H1 (cell line): ENCODE data around the gene NPR1. TPM values are rescaled to one million over a fixed set of nuclear protein-coding genes. Genes with fewer than 3 reads are reported as not detected.

Experiments used
- CTCF ChIA-PET: fragments of 300-600 bp; sonication (Branson Sonifier 250); formaldehyde crosslinking; loops from one replicate; lab custom pipeline; 2021; ENCODE audit not compliant: partially characterized antibody; lab: Charles Lee
- POLR2A ChIA-PET: fragments of 300-600 bp; sonication (Branson Sonifier 250); formaldehyde crosslinking; loops from one replicate; lab custom pipeline; 2021; ENCODE audit warnings: inconsistent platforms; ENCODE audit not compliant: partially characterized antibody; lab: Charles Lee
- DNase-seq, 2 experiments: peaks; one replicate each; pipeline versions ENCODE4 v3.0.0 to v3.0.0-alpha.2; 2010 to 2022; ENCODE audit warnings: low spot score in 2 of 2, low read depth in 1 of 2, mixed read lengths in 1 of 2
- FAIRE-seq: peaks from 2 replicates; lab custom pipeline; 2011; peaks lifted over from hg19 to GRCh38; lab: Jason Lieb, UNC
- H2AFZ ChIP-seq: 2 replicates; pipeline ENCODE4 v1.8.1; 2012; ENCODE audit warnings: low read length, inconsistent platforms
- H2AK5ac ChIP-seq: 2 replicates; pipeline ENCODE4 v1.6.1; 2013; ENCODE audit warnings: low read depth, low read length
- H2BK120ac ChIP-seq: replicated peaks from 2 replicates; pipeline ENCODE3; 2013; ENCODE audit warnings: low read depth, low read length, inconsistent platforms
- H2BK12ac ChIP-seq: 2 replicates; pipeline ENCODE4 v1.6.1; 2013; ENCODE audit warnings: low read depth, low read length
- H2BK15ac ChIP-seq: 2 replicates; pipeline ENCODE4 v1.6.1; 2013; ENCODE audit warnings: low read length
- H2BK20ac ChIP-seq: 2 replicates; pipeline ENCODE4 v1.6.1; 2013; ENCODE audit warnings: low read length
- H2BK5ac ChIP-seq: 2 replicates; pipeline ENCODE4 v1.6.1; 2013; ENCODE audit warnings: low read depth, low read length
- H3K14ac ChIP-seq: 2 replicates; pipeline ENCODE4 v1.6.1; 2013; ENCODE audit warnings: inconsistent platforms; ENCODE audit not compliant: insufficient read length
- H3K18ac ChIP-seq: 2 replicates; pipeline ENCODE4 v1.6.1; 2013; ENCODE audit warnings: low read length; ENCODE audit errors: extremely low read depth
- H3K23ac ChIP-seq: 2 replicates; pipeline ENCODE4 v1.6.1; 2013; ENCODE audit warnings: inconsistent platforms; ENCODE audit not compliant: insufficient read length
- H3K23me2 ChIP-seq: 2 replicates; pipeline ENCODE4 v1.6.1; 2013; ENCODE audit warnings: low read depth, low read length
- H3K27ac ChIP-seq: 2 replicates; pipeline ENCODE4 v1.6.1; 2011; ENCODE audit warnings: low read depth, low read length, inconsistent platforms
- H3K27me3 ChIP-seq, 4 experiments: replicated peaks in 1 of 4; 1 replicate in 1 of 4; 2 replicates in 3 of 4; pipeline versions ENCODE4 v1.6.1 to v1.8.1; 2011 to 2013; ENCODE audit warnings: low read length in 3 of 4, mild to moderate bottlenecking in 3 of 4, inconsistent platforms in 2 of 4, mixed read lengths in 2 of 4, moderate library complexity in 1 of 4; ENCODE audit not compliant: control insufficient read depth in 3 of 4, insufficient read depth in 3 of 4; ENCODE audit errors: extremely low read depth in 1 of 4
- H3K36me3 ChIP-seq, 4 experiments: 2 replicates each; pipeline versions ENCODE4 v1.6.1 to v1.8.1; 2011 to 2013; ENCODE audit warnings: mild to moderate bottlenecking in 4 of 4, low read length in 3 of 4, moderate library complexity in 2 of 4, control low read depth in 1 of 4, inconsistent platforms in 1 of 4; ENCODE audit not compliant: insufficient read depth in 4 of 4, control insufficient read depth in 2 of 4
- H3K4ac ChIP-seq: replicated peaks from 2 replicates; pipeline ENCODE3; 2013; ENCODE audit warnings: low read length, low read depth, mixed read lengths, inconsistent platforms; ENCODE audit not compliant: insufficient read length
- H3K4me1 ChIP-seq, 4 experiments: replicated peaks in 1 of 4; 1 replicate in 1 of 4; 2 replicates in 3 of 4; pipeline versions ENCODE4 v1.6.1 to v1.8.1; 2011 to 2013; ENCODE audit warnings: low read length in 3 of 4, inconsistent platforms in 2 of 4, mixed read lengths in 1 of 4; ENCODE audit not compliant: insufficient read depth in 4 of 4, control insufficient read depth in 3 of 4
- H3K4me2 ChIP-seq, 2 experiments: 2 replicates each; pipeline versions ENCODE4 v1.6.1 to v1.8.1; 2011 to 2013; ENCODE audit warnings: low read depth in 2 of 2, low read length in 2 of 2, control low read depth in 1 of 2, inconsistent platforms in 1 of 2, mild to moderate bottlenecking in 1 of 2; ENCODE audit not compliant: insufficient read depth in 1 of 2
- H3K4me3 ChIP-seq, 4 experiments: fragments of 200-600, 300-600 bp in 1 of 4; sonication (generic), shearing (Covaris generic), sonication (Bioruptor Twin) in 1 of 4; 2 replicates each; pipeline versions ENCODE4 v1.5.1 to v1.8.1; 2011 to 2016; ENCODE audit warnings: low read length in 4 of 4, low read depth in 3 of 4, control low read depth in 2 of 4, inconsistent platforms in 2 of 4, mild to moderate bottlenecking in 2 of 4, mixed read lengths in 1 of 4, moderate library complexity in 1 of 4; ENCODE audit not compliant: insufficient read depth in 2 of 4; ENCODE audit errors: extremely low read depth in 1 of 4
- H3K56ac ChIP-seq: replicated peaks from 2 replicates; pipeline ENCODE3; 2013; ENCODE audit warnings: low read depth, mild to moderate bottlenecking, mixed read lengths, low read length, inconsistent platforms; ENCODE audit not compliant: insufficient read length
- H3K79me1 ChIP-seq: 2 replicates; pipeline ENCODE4 v1.6.1; 2013; ENCODE audit warnings: low read depth, low read length, control low read depth
- H3K79me2 ChIP-seq, 2 experiments: 2 replicates each; pipeline versions ENCODE4 v1.6.1 to v1.8.1; 2012 to 2013; ENCODE audit warnings: low read length in 2 of 2, mild to moderate bottlenecking in 2 of 2, inconsistent platforms in 1 of 2; ENCODE audit not compliant: insufficient read depth in 2 of 2, control insufficient read depth in 1 of 2
- H3K9ac ChIP-seq, 4 experiments: replicated peaks in 1 of 4; 1 replicate in 1 of 4; 2 replicates in 3 of 4; pipeline versions ENCODE4 v1.6.1 to v1.8.1; 2011 to 2013; ENCODE audit warnings: low read depth in 3 of 4, low read length in 3 of 4, control low read depth in 2 of 4, mild to moderate bottlenecking in 2 of 4, moderate library complexity in 2 of 4, inconsistent platforms in 1 of 4; ENCODE audit errors: extremely low read depth in 1 of 4
- H3K9me3 ChIP-seq, 2 experiments: 2 replicates each; pipeline versions ENCODE4 v1.6.1 to v1.8.1; 2012 to 2013; ENCODE audit warnings: mild to moderate bottlenecking in 2 of 2, moderate library complexity in 2 of 2, control low read depth in 1 of 2, inconsistent platforms in 1 of 2, low read depth in 1 of 2, low read length in 1 of 2, mixed read lengths in 1 of 2; ENCODE audit not compliant: insufficient read depth in 2 of 2
- H4K20me1 ChIP-seq, 2 experiments: replicated peaks in 1 of 2; 2 replicates each; pipeline versions ENCODE3 to v1.8.1; 2011 to 2013; ENCODE audit warnings: inconsistent platforms in 2 of 2, low read length in 2 of 2, mild to moderate bottlenecking in 1 of 2; ENCODE audit not compliant: insufficient read depth in 2 of 2, control insufficient read depth in 1 of 2
- H4K5ac ChIP-seq: 2 replicates; pipeline ENCODE4 v1.6.1; 2013; ENCODE audit warnings: low read length, low read depth, mixed read lengths, inconsistent platforms; ENCODE audit not compliant: insufficient read length
- H4K8ac ChIP-seq: 2 replicates; pipeline ENCODE4 v1.8.0; 2013; ENCODE audit warnings: mild to moderate bottlenecking, moderate library complexity, low read length, inconsistent platforms; ENCODE audit not compliant: insufficient read depth; ENCODE audit errors: extremely low read depth
- H4K91ac ChIP-seq: replicated peaks from 2 replicates; pipeline ENCODE3; 2013; ENCODE audit warnings: low read length, mixed read lengths, inconsistent platforms; ENCODE audit not compliant: insufficient read length
- BCL11A ChIP-seq, 2 experiments: IDR thresholded peaks; one replicate each; pipeline ENCODE4 v1.6.1; 2011; ENCODE audit warnings: low read depth in 2 of 2, low read length in 2 of 2, mild to moderate bottlenecking in 2 of 2
- CBX8 ChIP-seq: fragments of 300-800, 300-1000 bp; sonication (generic); IDR thresholded peaks from 2 replicates; pipeline ENCODE4 v1.7.1; 2016; ENCODE audit warnings: low read depth, low read length, borderline replicate concordance
- CHD1 ChIP-seq: IDR thresholded peaks from 2 replicates; pipeline ENCODE4 v1.6.1; 2012; ENCODE audit warnings: low read depth, low read length, improper control_type of control experiment
- FOSL1 ChIP-seq: IDR thresholded peaks from 2 replicates; pipeline ENCODE4 v1.6.1; 2011; ENCODE audit warnings: mild to moderate bottlenecking, low read depth, low read length, moderate library complexity; ENCODE audit not compliant: insufficient read depth
- HDAC2 ChIP-seq, 2 experiments: fragments of 300-600 bp in 1 of 2; sonication (generic) in 1 of 2; IDR thresholded peaks; 2 replicates each; pipeline ENCODE4 v1.6.1; 2011 to 2012; ENCODE audit warnings: low read depth in 2 of 2, low read length in 2 of 2, mild to moderate bottlenecking in 2 of 2, moderate library complexity in 2 of 2, borderline replicate concordance in 1 of 2, inconsistent platforms in 1 of 2
- POLR2AphosphoS5 ChIP-seq: IDR thresholded peaks from 2 replicates; pipeline ENCODE4 v1.6.1; 2011; ENCODE audit warnings: low read depth, low read length
- RNF2 ChIP-seq: fragments of 200-900, 300-1000 bp; sonication (generic); IDR thresholded peaks from 2 replicates; pipeline ENCODE4 v1.7.1; 2016; ENCODE audit warnings: borderline replicate concordance, low read depth, mild to moderate bottlenecking, antibody characterized with exemption, low read length; ENCODE audit not compliant: poor library complexity, severe bottlenecking; ENCODE audit errors: missing control alignments
- TAF1 ChIP-seq: IDR thresholded peaks from 2 replicates; pipeline ENCODE4 v1.6.1; 2011; ENCODE audit warnings: mild to moderate bottlenecking, low read depth, low read length
- WGBS, 2 experiments: shearing (Covaris generic) in 1 of 2; methylation state at CpG; one replicate each; pipeline versions ENCODE4 v1.1.6 to v1.1.7; 2013 to 2015; ENCODE audit warnings: low lambda C conversion rate in 2 of 2, mixed read lengths in 2 of 2, inconsistent platforms in 1 of 2, low coverage in 1 of 2, missing lambda C conversion rate in 1 of 2; ENCODE audit not compliant: insufficient replicate concordance in 2 of 2, insufficient coverage in 1 of 2, insufficient read length in 1 of 2; ENCODE audit errors: extremely low coverage in 1 of 2, missing lambda C conversion rate in 1 of 2; 5-methylcytosine and 5-hydroxymethylcytosine counted together
- polyA plus RNA-seq, 7 experiments: library from polyadenylated mRNA; depleted of rRNA in 3 of 7; stranded (reverse) in 5 of 7; unstranded in 2 of 7; fragments of >200 nt in 5 of 7; fragments of 200-250 nt in 2 of 7; gene quantifications; 1 replicate in 5 of 7; 2 replicates in 1 of 7; 4 replicates in 1 of 7; pipeline versions ENCODE4 v1.2.1 to v1.2.3, GENCODE V29; 2011 to 2013; ENCODE audit warnings: missing spikeins in 2 of 7, mixed read lengths in 2 of 7
- total RNA-seq: library from RNA; stranded (reverse); fragmentation: NEBNext Ultra II Directional; extraction: Animal tissue kit (Norgen Biotek cat#: 25700); gene quantifications from 2 replicates; pipeline ENCODE4 v1.2.1, GENCODE V29; 2021
- TF ChIP-seq, protein P1 (sequence below): IDR thresholded peaks from 2 replicates; pipeline ENCODE4 v1.6.1; 2011; ENCODE audit warnings: low read length, improper control_type of control experiment

The NPR1 gene
- total and polyA plus RNA-seq, 2 of the 8 experiments (the other 6 are each of a cell fraction or from before 2014, with no cell fraction given) = 11.7 to 13.2 TPM

DNA sequence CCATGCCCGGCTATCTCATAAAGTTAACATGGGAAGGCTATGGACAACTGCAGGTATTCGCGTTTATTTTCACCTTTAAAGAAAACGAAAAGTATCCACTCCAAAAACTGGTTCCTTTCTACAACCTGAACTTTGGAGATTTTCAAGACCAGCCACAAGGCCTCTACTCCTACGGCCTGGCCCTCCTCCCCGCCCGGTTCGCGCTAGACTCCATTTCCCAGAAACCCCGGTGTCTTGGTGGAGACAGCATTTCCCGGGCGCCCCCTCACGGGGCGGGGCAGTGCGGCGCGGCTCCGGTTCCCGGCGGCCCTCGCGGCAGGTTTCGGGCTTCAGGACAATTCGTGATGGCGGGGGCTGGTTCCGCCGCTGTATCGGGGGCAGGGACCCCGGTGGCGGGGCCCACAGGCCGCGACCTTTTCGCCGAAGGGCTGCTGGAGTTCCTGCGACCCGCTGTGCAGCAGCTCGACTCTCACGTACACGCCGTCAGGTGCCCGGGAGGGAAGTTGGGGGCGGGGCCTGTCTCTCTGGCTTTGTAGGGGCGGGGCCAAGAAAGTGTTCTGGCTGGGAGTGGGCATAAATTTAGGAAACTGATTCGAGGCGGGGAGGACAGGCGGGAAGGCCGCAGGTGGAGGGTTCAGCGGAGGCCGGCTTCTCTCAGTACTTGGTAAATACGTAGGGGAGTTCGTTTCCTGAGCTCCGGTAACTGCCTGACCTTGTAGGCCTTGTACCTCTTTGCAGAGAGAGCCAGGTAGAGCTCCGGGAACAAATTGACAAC is 19.9 kb upstream of the NPR1 start, which contains the start of gene SNAPIN:
TSS of gene SNAPIN (plus strand) at position 304 of the 775 bp plus-strand sequence. CDS start at position 345, 41 bp downstream.
- H3K23ac ChIP-seq = no peak within 1 kb of the TSS
- H3K27me3 ChIP-seq = no peaks in the 10 kb centered on the region
- FAIRE-seq (no peak), DNase-seq (peak; percentile 64 to 96)
- WGBS, 2 experiments = 5% methylated on average over 41 of the region's 53 CpGs; no CpG with 5 or more reads in 1 of the 2 experiments
- H3K9me3 ChIP-seq = no peaks in the 10 kb centered on the region
- CTCF ChIA-PET = interaction anchor here (0.8 to 1.7 kb wide), 6 partner anchors 9 to 142 kb away, joined by 3 to 6 read pairs (median 4); partner anchors contain the start of gene S100A13
- H4K91ac ChIP-seq = no peak within 1 kb of the TSS
- H3K27ac ChIP-seq = peak within 1 kb of the TSS; percentile 85; the same call in 1 of the 2 replicates
- H2BK15ac ChIP-seq = 0 out of 2 replicates have a peak within 1 kb of the TSS, but pooled peaks have one; percentile 6
- no peak within 1 kb of the TSS; the same call in 1 of the 2 replicates for H2AFZ ChIP-seq
- H3K18ac ChIP-seq = peak within 1 kb of the TSS; percentile 97
- no peak within 1 kb of the TSS for H2BK20ac ChIP-seq
- H3K79me2 ChIP-seq = peaks cover 0 to 11% of the 10 kb centered on the region in 2 experiments; a peak in 2 of 4 replicates
- H3K4me2 ChIP-seq = peak within 1 kb of the TSS; percentile 69 to 91
- peaks cover 0 to 4% (median 2%) of the 10 kb centered on the region in 4 experiments; a peak in 2 of 7 replicates for H3K4me1 ChIP-seq
- H3K4ac ChIP-seq = no peak within 1 kb of the TSS
- H4K5ac ChIP-seq = peak within 1 kb of the TSS; percentile 92
- peak within 1 kb of the TSS; percentile 82 to 88 (median 84) for H3K9ac ChIP-seq
- POLR2A ChIA-PET = interaction anchor here (0.6 to 19.8 kb wide), 10 partner anchors 12 to 1855 kb away, joined by 3 to 343 read pairs (median 5); partner anchors contain the start of genes CHTOP, ILF2, RPS27 and S100A13
- H2BK12ac ChIP-seq = no peak within 1 kb of the TSS
- H3K79me1 ChIP-seq = peaks cover 5% of the 10 kb centered on the region; the same call in 1 of the 2 replicates
- no peak within 1 kb of the TSS for H2AK5ac ChIP-seq
- peak within 1 kb of the TSS; percentile 93 for H4K8ac ChIP-seq
- H3K36me3 ChIP-seq = peaks cover 21 to 32% (median 28%) of the 10 kb centered on the region in 4 experiments
- no peak within 1 kb of the TSS for H3K56ac ChIP-seq
- H3K14ac ChIP-seq = no peak within 1 kb of the TSS
- peaks cover 0 to 8% of the 10 kb centered on the region in 2 experiments for H4K20me1 ChIP-seq
- no peaks in the 10 kb centered on the region for H3K23me2 ChIP-seq
- H3K4me3 ChIP-seq = peak within 1 kb of the TSS; percentile 71 to 98 (median 90)
- no peak within 1 kb of the TSS for H2BK120ac ChIP-seq
- H2BK5ac ChIP-seq = peak within 1 kb of the TSS; percentile 79; the same call in 1 of the 2 replicates
- no peak for TF ChIP-seq BCL11A (IDR thresholded peaks at IDR 0.05; ENCODE audit: low read depth in 2 of 2, low read length in 2 of 2)
- TF ChIP-seq CBX8 = no peak
- TF ChIP-seq, protein P1, sequence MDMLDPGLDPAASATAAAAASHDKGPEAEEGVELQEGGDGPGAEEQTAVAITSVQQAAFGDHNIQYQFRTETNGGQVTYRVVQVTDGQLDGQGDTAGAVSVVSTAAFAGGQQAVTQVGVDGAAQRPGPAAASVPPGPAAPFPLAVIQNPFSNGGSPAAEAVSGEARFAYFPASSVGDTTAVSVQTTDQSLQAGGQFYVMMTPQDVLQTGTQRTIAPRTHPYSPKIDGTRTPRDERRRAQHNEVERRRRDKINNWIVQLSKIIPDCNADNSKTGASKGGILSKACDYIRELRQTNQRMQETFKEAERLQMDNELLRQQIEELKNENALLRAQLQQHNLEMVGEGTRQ = no peak
- no peak for TF ChIP-seq CHD1
- no peak; the same call in 1 of the 2 replicates for TF ChIP-seq POLR2AphosphoS5
- TF ChIP-seq HDAC2 (IDR thresholded peaks at IDR 0.05; ENCODE audit: borderline replicate concordance in 1 of 2, low read depth in 2 of 2, low read length in 2 of 2) = no peak
- no peak for TF ChIP-seq FOSL1
- peak; percentile 80 for TF ChIP-seq TAF1
- TF ChIP-seq RNF2 = no peak
